GM21526 (cell line): ENCODE results near the gene EYA4.

Experiments
- ATAC-seq: cut with Tn5 transposase; IDR thresholded peaks from one replicate; pipeline ENCODE4 v1.9.1; 2021; ENCODE audit warnings: moderate library complexity; ENCODE audit not compliant: unreplicated experiment, low FRiP score

EYA4 gene

GRCh38 chr6:133432021-133432989 lies 191.1 kb downstream of the EYA4 start:
- no peak for ATAC-seq

- no peak for ATAC-seq
These were observed 194.0 kb downstream of the EYA4 start for GRCh38 chr6:133435065-133435728.

DNA sequence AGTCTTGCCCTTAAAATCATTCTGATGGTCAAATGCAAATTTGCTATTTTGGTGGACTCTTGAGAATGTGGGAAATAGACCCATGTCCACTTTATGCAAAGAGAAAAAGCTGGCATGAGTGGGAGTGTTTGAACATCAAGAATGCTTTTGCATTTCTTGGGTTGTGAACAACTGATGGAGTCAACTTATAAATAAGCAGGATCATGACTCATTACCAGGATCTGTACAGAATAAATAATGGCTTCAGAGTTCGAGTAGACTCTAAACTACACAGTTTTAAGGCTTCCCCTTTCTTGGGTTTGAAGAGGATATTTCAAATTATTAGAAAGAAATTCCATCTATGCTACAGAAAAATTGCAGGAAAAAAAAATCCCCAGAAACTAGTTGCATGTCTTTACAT lies 195.5 kb downstream of the EYA4 start:
- no peak for ATAC-seq

- no peak for ATAC-seq
These were observed 200.3 kb downstream of the EYA4 start for GRCh38 chr6:133441491-133441890.

- no peak for ATAC-seq
These were observed 205.6 kb downstream of the EYA4 start for GRCh38 chr6:133446789-133447188.

DNA sequence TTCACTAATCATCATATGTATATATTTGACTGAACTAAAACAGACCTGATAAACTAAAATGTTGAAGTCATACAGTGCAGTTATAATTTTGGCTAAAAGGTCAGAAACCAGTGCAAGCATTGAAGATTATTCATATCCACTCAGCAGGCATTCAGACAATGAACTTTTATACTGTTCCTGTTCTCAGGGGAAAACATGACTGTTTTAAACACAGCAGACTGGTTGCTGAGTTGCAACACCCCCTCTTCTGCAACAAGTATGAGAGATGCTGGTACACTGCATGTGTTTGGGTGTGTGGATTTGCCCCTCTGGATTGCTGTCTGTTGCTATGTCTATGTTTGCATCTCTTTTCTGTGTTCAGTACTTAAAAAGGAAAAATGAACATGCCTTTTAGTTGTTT lies 206.8 kb downstream of the EYA4 start:
- ATAC-seq, result no peak

GRCh38 chr6:133456439-133456838 lies 215.3 kb downstream of the EYA4 start:
- no peak for ATAC-seq

DNA sequence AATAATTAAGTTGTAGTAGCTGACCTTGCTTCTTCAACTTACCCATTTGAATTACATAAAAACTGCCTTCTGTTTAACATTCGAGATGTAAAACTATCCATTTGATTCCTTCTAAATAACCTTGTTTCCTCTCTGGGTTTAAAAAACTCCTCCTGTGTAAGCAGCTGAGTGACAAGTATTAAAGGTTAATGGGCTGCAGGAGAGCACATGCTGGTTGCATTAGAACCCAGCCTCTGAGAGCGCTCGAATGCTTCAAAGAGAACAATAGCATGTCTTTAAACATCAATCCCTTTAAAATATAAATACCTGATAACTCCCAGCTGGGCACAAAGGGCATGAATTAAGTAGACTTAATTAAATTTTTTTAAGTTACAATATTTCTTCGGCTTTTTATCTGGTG lies 215.8 kb downstream of the EYA4 start:
- no peak for ATAC-seq

GRCh38 chr6:133460101-133460500 lies 218.9 kb downstream of the EYA4 start:
- no peak for ATAC-seq

DNA sequence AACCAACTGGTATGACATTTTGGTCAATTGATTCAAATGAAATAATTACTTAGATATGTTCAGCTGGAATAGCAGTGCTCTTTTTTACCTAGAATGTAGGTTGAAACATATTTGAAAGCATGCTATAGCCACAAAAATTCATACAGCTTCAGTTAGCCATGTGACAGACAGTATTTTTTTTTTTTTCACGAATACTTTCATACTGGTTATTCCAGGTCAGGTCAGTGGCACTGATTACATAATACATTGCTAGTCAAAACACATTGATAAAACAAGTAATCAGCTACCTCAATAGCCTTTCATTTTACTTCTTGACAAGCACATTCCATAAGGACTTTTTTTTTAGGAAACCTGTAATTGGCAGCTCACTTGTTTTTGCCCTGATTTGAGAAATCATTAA lies 222.6 kb downstream of the EYA4 start:
- ATAC-seq, result no peak

GRCh38 chr6:133466680-133467079 lies 225.5 kb downstream of the EYA4 start:
- ATAC-seq, result no peak

DNA sequence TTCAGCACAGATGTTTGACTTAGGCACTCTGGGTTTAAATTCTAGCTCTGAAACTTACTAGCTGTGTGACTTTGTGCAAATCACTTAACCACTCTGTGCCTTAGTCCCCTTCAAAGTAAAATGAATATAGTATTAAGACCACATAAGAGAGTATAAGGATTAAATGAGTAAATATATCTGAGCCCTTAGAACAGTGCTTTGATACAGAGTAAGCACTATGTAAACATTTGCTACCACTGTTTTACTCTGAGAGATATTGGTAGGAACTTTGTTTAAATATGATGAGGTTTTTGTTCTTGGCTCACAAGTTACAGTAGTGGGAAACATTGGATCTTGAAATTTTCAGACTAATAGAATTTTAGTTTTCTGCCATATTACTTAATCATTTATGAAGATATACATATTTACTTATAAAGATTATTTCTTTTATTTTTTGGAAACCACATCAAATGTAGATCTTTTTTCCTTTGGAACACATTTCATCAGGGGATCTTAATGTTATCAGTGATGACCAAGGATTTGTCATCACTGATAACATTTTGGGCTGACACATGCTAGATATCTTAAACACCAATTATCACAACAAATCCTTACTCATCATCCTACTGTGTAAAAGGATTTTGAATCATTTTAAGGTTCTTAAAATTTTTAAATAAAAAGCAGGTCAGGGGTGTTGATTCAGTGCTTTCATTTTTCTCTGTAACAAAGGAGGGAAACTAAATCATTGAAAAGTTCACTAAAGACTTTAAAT lies 226.2 kb downstream of the EYA4 start:
- ATAC-seq, result no peak

DNA sequence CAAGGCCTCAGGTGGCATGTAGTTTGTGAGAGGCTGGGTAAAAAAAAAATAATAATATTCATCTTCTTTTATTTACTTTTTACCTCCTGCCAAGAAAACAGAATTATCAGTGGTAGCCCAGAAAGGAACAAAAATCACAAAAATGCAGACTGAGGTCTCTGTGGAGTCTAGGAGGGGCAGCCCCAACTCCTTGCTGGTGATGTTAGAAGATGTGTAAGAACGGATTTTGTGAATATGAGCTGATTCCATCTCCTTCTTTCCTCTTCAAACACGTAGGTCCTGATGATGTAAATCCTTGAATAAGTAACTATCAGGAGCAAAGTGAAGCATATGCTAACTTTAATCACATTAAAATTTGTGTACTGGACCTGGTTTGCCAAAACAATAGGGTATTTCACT lies 226.8 kb downstream of the EYA4 start:
- ATAC-seq, result no peak

DNA sequence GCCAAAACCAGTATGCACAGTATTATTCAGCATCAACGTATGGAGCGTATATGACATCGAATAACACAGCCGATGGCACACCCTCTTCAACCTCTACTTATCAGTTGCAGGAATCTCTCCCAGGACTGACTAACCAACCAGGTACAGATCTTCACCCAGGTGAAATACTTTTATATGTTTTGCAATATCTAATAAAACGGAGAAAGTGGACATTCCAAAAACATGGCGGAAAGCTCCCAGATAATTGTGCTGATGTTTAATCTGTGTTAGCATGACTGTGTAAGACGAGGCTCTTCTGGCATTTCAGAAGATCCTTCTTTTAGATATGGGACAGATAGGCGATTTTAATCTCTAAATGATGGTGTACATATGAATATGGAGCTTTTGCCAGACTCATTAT lies 227.4 kb downstream of the EYA4 start:
- no peak for ATAC-seq

DNA sequence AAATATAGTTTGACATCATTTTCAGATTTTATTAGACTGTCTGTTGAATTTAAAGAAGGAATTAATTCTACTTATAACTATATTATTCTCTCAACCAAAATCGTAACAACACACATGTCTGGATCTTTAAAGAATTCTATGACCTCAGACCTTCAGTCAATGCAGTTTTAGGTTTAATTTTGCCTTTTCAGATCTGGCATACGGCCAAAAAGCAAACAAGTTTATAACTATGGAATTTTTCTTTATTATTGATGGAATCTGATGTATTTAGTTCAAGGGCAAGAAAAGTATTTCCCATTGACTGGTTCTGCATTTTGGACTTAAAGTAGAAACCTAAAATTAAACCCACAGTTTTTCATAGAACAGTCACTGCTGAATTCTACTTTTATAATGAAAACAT lies 233.4 kb downstream of the EYA4 start:
- no peak for ATAC-seq

DNA sequence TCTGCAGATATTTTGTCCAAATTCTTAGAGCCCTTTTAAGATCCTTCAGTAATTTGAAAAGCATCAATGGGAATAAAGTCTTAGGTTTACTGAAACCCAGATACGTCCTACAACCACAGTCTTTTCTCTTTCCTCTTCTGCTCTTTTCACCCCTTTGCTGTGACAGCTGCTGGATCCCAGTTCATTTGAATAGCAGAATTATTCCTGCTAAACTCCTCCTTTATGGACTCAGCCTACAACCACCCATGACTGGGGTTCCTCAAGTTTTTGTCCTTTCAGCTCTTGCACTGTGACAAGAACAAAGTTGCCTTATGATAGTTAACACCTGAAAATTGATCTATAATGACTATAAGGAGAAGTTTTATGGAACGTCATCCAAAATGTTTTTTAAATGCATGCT lies 237.5 kb downstream of the EYA4 start:
- no peak for ATAC-seq

- no peak for ATAC-seq
These were observed 246.0 kb downstream of the EYA4 start for GRCh38 chr6:133487174-133487573.

DNA sequence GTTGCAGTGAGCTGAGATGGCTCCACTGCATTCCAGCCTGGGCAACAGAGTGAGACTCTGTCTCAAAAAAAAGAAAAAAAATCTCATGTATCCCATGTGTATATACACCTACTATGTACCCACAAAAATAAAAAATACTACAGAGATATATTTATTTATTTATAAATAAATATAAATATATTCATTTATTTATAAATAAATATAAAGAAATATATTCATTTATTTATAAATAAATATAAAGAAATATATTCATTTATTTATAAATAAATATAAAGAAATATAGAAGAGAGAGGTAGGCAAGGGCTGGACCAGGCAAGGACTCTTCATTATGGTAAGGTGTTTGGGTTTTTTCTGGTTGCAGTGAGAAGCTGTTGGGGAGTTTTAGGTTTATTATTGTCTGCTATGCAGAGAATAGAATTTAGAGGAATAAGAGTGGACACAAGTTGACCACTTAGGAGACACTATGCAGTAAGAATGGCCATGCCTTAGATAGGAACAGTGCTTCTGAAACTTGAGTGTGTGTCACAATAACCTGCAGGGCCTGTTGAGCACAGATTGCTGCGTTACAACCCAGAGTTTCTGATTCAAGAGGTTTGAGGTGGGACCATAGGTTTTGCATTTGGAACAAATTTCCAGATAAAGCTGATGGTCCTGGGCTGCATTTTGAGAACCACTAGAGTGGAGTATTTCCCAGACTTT lies 254.2 kb downstream of the EYA4 start:
- ATAC-seq, result no peak

- ATAC-seq, result no peak
These were observed 258.5 kb downstream of the EYA4 start for GRCh38 chr6:133499662-133500061.

GRCh38 chr6:133501675-133502270 lies 260.6 kb downstream of the EYA4 start:
- no peak for ATAC-seq
